H1 (cell line): Measurements from ENCODE around the gene CCDC141. TPM values are rescaled to one million over a fixed set of nuclear protein-coding genes. Genes with fewer than 3 reads are reported as not detected.

Experiments used
- CTCF ChIA-PET: fragments of 300-600 bp; sonication (Branson Sonifier 250); formaldehyde crosslinking; loops from one replicate; lab custom pipeline; 2021; ENCODE audit not compliant: partially characterized antibody; lab: Charles Lee
- POLR2A ChIA-PET: fragments of 300-600 bp; sonication (Branson Sonifier 250); formaldehyde crosslinking; loops from one replicate; lab custom pipeline; 2021; ENCODE audit warnings: inconsistent platforms; ENCODE audit not compliant: partially characterized antibody; lab: Charles Lee
- DNase-seq, 2 experiments: peaks; one replicate each; pipeline versions ENCODE4 v3.0.0 to v3.0.0-alpha.2; 2010 to 2022; ENCODE audit warnings: low spot score in 2 of 2, low read depth in 1 of 2, mixed read lengths in 1 of 2
- FAIRE-seq: peaks from 2 replicates; lab custom pipeline; 2011; peaks lifted over from hg19 to GRCh38; lab: Jason Lieb, UNC
- H2AFZ ChIP-seq: 2 replicates; pipeline ENCODE4 v1.8.1; 2012; ENCODE audit warnings: low read length, inconsistent platforms
- H2AK5ac ChIP-seq: 2 replicates; pipeline ENCODE4 v1.6.1; 2013; ENCODE audit warnings: low read depth, low read length
- H2BK120ac ChIP-seq: replicated peaks from 2 replicates; pipeline ENCODE3; 2013; ENCODE audit warnings: low read depth, low read length, inconsistent platforms
- H2BK12ac ChIP-seq: 2 replicates; pipeline ENCODE4 v1.6.1; 2013; ENCODE audit warnings: low read depth, low read length
- H2BK15ac ChIP-seq: 2 replicates; pipeline ENCODE4 v1.6.1; 2013; ENCODE audit warnings: low read length
- H2BK20ac ChIP-seq: 2 replicates; pipeline ENCODE4 v1.6.1; 2013; ENCODE audit warnings: low read length
- H2BK5ac ChIP-seq: 2 replicates; pipeline ENCODE4 v1.6.1; 2013; ENCODE audit warnings: low read depth, low read length
- H3K14ac ChIP-seq: 2 replicates; pipeline ENCODE4 v1.6.1; 2013; ENCODE audit warnings: inconsistent platforms; ENCODE audit not compliant: insufficient read length
- H3K18ac ChIP-seq: 2 replicates; pipeline ENCODE4 v1.6.1; 2013; ENCODE audit warnings: low read length; ENCODE audit errors: extremely low read depth
- H3K23ac ChIP-seq: 2 replicates; pipeline ENCODE4 v1.6.1; 2013; ENCODE audit warnings: inconsistent platforms; ENCODE audit not compliant: insufficient read length
- H3K23me2 ChIP-seq: 2 replicates; pipeline ENCODE4 v1.6.1; 2013; ENCODE audit warnings: low read depth, low read length
- H3K27ac ChIP-seq: 2 replicates; pipeline ENCODE4 v1.6.1; 2011; ENCODE audit warnings: low read depth, low read length, inconsistent platforms
- H3K27me3 ChIP-seq, 4 experiments: replicated peaks in 1 of 4; 1 replicate in 1 of 4; 2 replicates in 3 of 4; pipeline versions ENCODE4 v1.6.1 to v1.8.1; 2011 to 2013; ENCODE audit warnings: low read length in 3 of 4, mild to moderate bottlenecking in 3 of 4, inconsistent platforms in 2 of 4, mixed read lengths in 2 of 4, moderate library complexity in 1 of 4; ENCODE audit not compliant: control insufficient read depth in 3 of 4, insufficient read depth in 3 of 4; ENCODE audit errors: extremely low read depth in 1 of 4
- H3K36me3 ChIP-seq, 4 experiments: 2 replicates each; pipeline versions ENCODE4 v1.6.1 to v1.8.1; 2011 to 2013; ENCODE audit warnings: mild to moderate bottlenecking in 4 of 4, low read length in 3 of 4, moderate library complexity in 2 of 4, control low read depth in 1 of 4, inconsistent platforms in 1 of 4; ENCODE audit not compliant: insufficient read depth in 4 of 4, control insufficient read depth in 2 of 4
- H3K4ac ChIP-seq: replicated peaks from 2 replicates; pipeline ENCODE3; 2013; ENCODE audit warnings: low read length, low read depth, mixed read lengths, inconsistent platforms; ENCODE audit not compliant: insufficient read length
- H3K4me1 ChIP-seq, 4 experiments: replicated peaks in 1 of 4; 1 replicate in 1 of 4; 2 replicates in 3 of 4; pipeline versions ENCODE4 v1.6.1 to v1.8.1; 2011 to 2013; ENCODE audit warnings: low read length in 3 of 4, inconsistent platforms in 2 of 4, mixed read lengths in 1 of 4; ENCODE audit not compliant: insufficient read depth in 4 of 4, control insufficient read depth in 3 of 4
- H3K4me2 ChIP-seq, 2 experiments: 2 replicates each; pipeline versions ENCODE4 v1.6.1 to v1.8.1; 2011 to 2013; ENCODE audit warnings: low read depth in 2 of 2, low read length in 2 of 2, control low read depth in 1 of 2, inconsistent platforms in 1 of 2, mild to moderate bottlenecking in 1 of 2; ENCODE audit not compliant: insufficient read depth in 1 of 2
- H3K4me3 ChIP-seq, 4 experiments: fragments of 200-600, 300-600 bp in 1 of 4; sonication (generic), shearing (Covaris generic), sonication (Bioruptor Twin) in 1 of 4; 2 replicates each; pipeline versions ENCODE4 v1.5.1 to v1.8.1; 2011 to 2016; ENCODE audit warnings: low read length in 4 of 4, low read depth in 3 of 4, control low read depth in 2 of 4, inconsistent platforms in 2 of 4, mild to moderate bottlenecking in 2 of 4, mixed read lengths in 1 of 4, moderate library complexity in 1 of 4; ENCODE audit not compliant: insufficient read depth in 2 of 4; ENCODE audit errors: extremely low read depth in 1 of 4
- H3K56ac ChIP-seq: replicated peaks from 2 replicates; pipeline ENCODE3; 2013; ENCODE audit warnings: low read depth, mild to moderate bottlenecking, mixed read lengths, low read length, inconsistent platforms; ENCODE audit not compliant: insufficient read length
- H3K79me1 ChIP-seq: 2 replicates; pipeline ENCODE4 v1.6.1; 2013; ENCODE audit warnings: low read depth, low read length, control low read depth
- H3K79me2 ChIP-seq, 2 experiments: 2 replicates each; pipeline versions ENCODE4 v1.6.1 to v1.8.1; 2012 to 2013; ENCODE audit warnings: low read length in 2 of 2, mild to moderate bottlenecking in 2 of 2, inconsistent platforms in 1 of 2; ENCODE audit not compliant: insufficient read depth in 2 of 2, control insufficient read depth in 1 of 2
- H3K9ac ChIP-seq, 4 experiments: replicated peaks in 1 of 4; 1 replicate in 1 of 4; 2 replicates in 3 of 4; pipeline versions ENCODE4 v1.6.1 to v1.8.1; 2011 to 2013; ENCODE audit warnings: low read depth in 3 of 4, low read length in 3 of 4, control low read depth in 2 of 4, mild to moderate bottlenecking in 2 of 4, moderate library complexity in 2 of 4, inconsistent platforms in 1 of 4; ENCODE audit errors: extremely low read depth in 1 of 4
- H3K9me3 ChIP-seq, 2 experiments: 2 replicates each; pipeline versions ENCODE4 v1.6.1 to v1.8.1; 2012 to 2013; ENCODE audit warnings: mild to moderate bottlenecking in 2 of 2, moderate library complexity in 2 of 2, control low read depth in 1 of 2, inconsistent platforms in 1 of 2, low read depth in 1 of 2, low read length in 1 of 2, mixed read lengths in 1 of 2; ENCODE audit not compliant: insufficient read depth in 2 of 2
- H4K20me1 ChIP-seq, 2 experiments: replicated peaks in 1 of 2; 2 replicates each; pipeline versions ENCODE3 to v1.8.1; 2011 to 2013; ENCODE audit warnings: inconsistent platforms in 2 of 2, low read length in 2 of 2, mild to moderate bottlenecking in 1 of 2; ENCODE audit not compliant: insufficient read depth in 2 of 2, control insufficient read depth in 1 of 2
- H4K5ac ChIP-seq: 2 replicates; pipeline ENCODE4 v1.6.1; 2013; ENCODE audit warnings: low read length, low read depth, mixed read lengths, inconsistent platforms; ENCODE audit not compliant: insufficient read length
- H4K8ac ChIP-seq: 2 replicates; pipeline ENCODE4 v1.8.0; 2013; ENCODE audit warnings: mild to moderate bottlenecking, moderate library complexity, low read length, inconsistent platforms; ENCODE audit not compliant: insufficient read depth; ENCODE audit errors: extremely low read depth
- H4K91ac ChIP-seq: replicated peaks from 2 replicates; pipeline ENCODE3; 2013; ENCODE audit warnings: low read length, mixed read lengths, inconsistent platforms; ENCODE audit not compliant: insufficient read length
- ASH2L ChIP-seq: fragments of 200-600, 300-600 bp; sonication (generic); IDR thresholded peaks from one replicate; pipeline ENCODE4 v1.7.1; 2017; ENCODE audit warnings: low read length
- EGR1 ChIP-seq: IDR thresholded peaks from 2 replicates; pipeline ENCODE4 v1.6.1; 2011; ENCODE audit warnings: low read depth, low read length, borderline replicate concordance
- RFX5 ChIP-seq: IDR thresholded peaks from 2 replicates; pipeline ENCODE4 v1.6.1; 2011; ENCODE audit warnings: low read depth, low read length, improper control_type of control experiment, borderline replicate concordance
- SIN3A ChIP-seq, 2 experiments: IDR thresholded peaks in 1 of 2; conservative IDR thresholded peaks in 1 of 2; 2 replicates each; pipeline ENCODE4 v1.6.1; 2011 to 2012; ENCODE audit warnings: low read length in 2 of 2, improper control_type of control experiment in 1 of 2, low read depth in 1 of 2, mild to moderate bottlenecking in 1 of 2
- SIX5 ChIP-seq: IDR thresholded peaks from 2 replicates; pipeline ENCODE4 v1.6.1; 2011; ENCODE audit warnings: mild to moderate bottlenecking, low read depth, low read length
- SRF ChIP-seq: IDR thresholded peaks from 2 replicates; pipeline ENCODE4 v1.6.1; 2011; ENCODE audit warnings: mild to moderate bottlenecking, low read depth, low read length, moderate library complexity
- TAF1 ChIP-seq: IDR thresholded peaks from 2 replicates; pipeline ENCODE4 v1.6.1; 2011; ENCODE audit warnings: mild to moderate bottlenecking, low read depth, low read length
- TCF12 ChIP-seq: IDR thresholded peaks from 2 replicates; pipeline ENCODE4 v1.6.1; 2011; ENCODE audit warnings: low read depth, mild to moderate bottlenecking, low read length
- TEAD4 ChIP-seq: IDR thresholded peaks from 2 replicates; pipeline ENCODE4 v1.6.1; 2012; ENCODE audit warnings: low read depth, low read length, inconsistent platforms, mixed read lengths
- YY1 ChIP-seq: IDR thresholded peaks from 2 replicates; pipeline ENCODE4 v1.6.1; 2011; ENCODE audit warnings: low read depth, mild to moderate bottlenecking, low read length
- WGBS, 2 experiments: shearing (Covaris generic) in 1 of 2; methylation state at CpG; one replicate each; pipeline versions ENCODE4 v1.1.6 to v1.1.7; 2013 to 2015; ENCODE audit warnings: low lambda C conversion rate in 2 of 2, mixed read lengths in 2 of 2, inconsistent platforms in 1 of 2, low coverage in 1 of 2, missing lambda C conversion rate in 1 of 2; ENCODE audit not compliant: insufficient replicate concordance in 2 of 2, insufficient coverage in 1 of 2, insufficient read length in 1 of 2; ENCODE audit errors: extremely low coverage in 1 of 2, missing lambda C conversion rate in 1 of 2; 5-methylcytosine and 5-hydroxymethylcytosine counted together
- polyA plus RNA-seq, 7 experiments: library from polyadenylated mRNA; depleted of rRNA in 3 of 7; stranded (reverse) in 5 of 7; unstranded in 2 of 7; fragments of >200 nt in 5 of 7; fragments of 200-250 nt in 2 of 7; gene quantifications; 1 replicate in 5 of 7; 2 replicates in 1 of 7; 4 replicates in 1 of 7; pipeline versions ENCODE4 v1.2.1 to v1.2.3, GENCODE V29; 2011 to 2013; ENCODE audit warnings: missing spikeins in 2 of 7, mixed read lengths in 2 of 7
- total RNA-seq: library from RNA; stranded (reverse); fragmentation: NEBNext Ultra II Directional; extraction: Animal tissue kit (Norgen Biotek cat#: 25700); gene quantifications from 2 replicates; pipeline ENCODE4 v1.2.1, GENCODE V29; 2021
- TF ChIP-seq, protein P1 (sequence below): IDR thresholded peaks from 2 replicates; pipeline ENCODE4 v1.6.1; 2012; ENCODE audit warnings: inconsistent platforms
- TF ChIP-seq, protein P2 (sequence below), 3 experiments: IDR thresholded peaks; 1 replicate in 2 of 3; 2 replicates in 1 of 3; pipeline versions ENCODE4 v1.5.1 to v1.6.1; 2011; ENCODE audit warnings: low read length in 3 of 3, mild to moderate bottlenecking in 3 of 3, inconsistent platforms in 2 of 3, low read depth in 1 of 3, moderate library complexity in 1 of 3; ENCODE audit not compliant: insufficient read depth in 1 of 3; ENCODE audit errors: control extremely low read depth in 1 of 3

Gene CCDC141
- total and polyA plus RNA-seq, 2 of the 8 experiments (the other 6 are each of a cell fraction or from before 2014, with no cell fraction given) = 0.56 to 21.6 TPM

GRCh38 chr2:179072527-179072926 lies 22.6 kb upstream of the CCDC141 start:
- Histone ChIP-seq H2BK5ac (no peak overlapping the region), H3K23me2 (0 out of 2 replicates have a peak, but pooled peaks cover 2% of the 10 kb centered on the region), H3K23ac (no peak overlapping the region), H2BK12ac (no peak overlapping the region), H3K79me1 (no peaks in the 10 kb centered on the region), H4K5ac (no peak overlapping the region), H3K79me2 (no peaks in the 10 kb centered on the region), H3K14ac (no peak overlapping the region), H3K4me3 (no peak overlapping the region), H3K4me2 (no peak overlapping the region), H3K27me3 (no peaks in the 10 kb centered on the region), H2BK20ac (no peak overlapping the region), H2AFZ (no peak overlapping the region), H2AK5ac (no peak overlapping the region), H2BK120ac (no peak overlapping the region), H3K4me1 (no peaks in the 10 kb centered on the region), H3K4ac (no peak overlapping the region), H3K56ac (no peak overlapping the region), H3K27ac (no peak overlapping the region), H4K8ac (no peak overlapping the region), H2BK15ac (no peak overlapping the region), H3K18ac (no peak overlapping the region), H4K20me1 (no peaks in the 10 kb centered on the region), H3K9me3 (peaks cover 0 to under 1% of the 10 kb centered on the region in 2 experiments; a peak in 1 of 4 replicates), H3K36me3 (no peaks in the 10 kb centered on the region), H4K91ac (no peak overlapping the region), H3K9ac (no peak overlapping the region)
- CTCF ChIA-PET = no interaction called here
- WGBS, 2 experiments = 93% methylated on average over 3 of the region's 3 CpGs; no CpG with 5 or more reads in 1 of the 2 experiments
- DNase-seq (no peak), FAIRE-seq (no peak)
- POLR2A ChIA-PET = no interaction called here
- TF ChIP-seq EGR1 (no peak), TEAD4 (no peak), SIN3A (conservative IDR thresholded peaks at IDR 0.05 in 1 of 2, IDR thresholded peaks at IDR 0.05 in 1 of 2; ENCODE audit: low read depth in 1 of 2, low read length in 2 of 2) (no peak), RFX5 (no peak), TCF12 (no peak), SIX5 (no peak), TAF1 (no peak), YY1 (no peak), ASH2L (no peak), SRF (no peak)
- TF ChIP-seq, protein P1, sequence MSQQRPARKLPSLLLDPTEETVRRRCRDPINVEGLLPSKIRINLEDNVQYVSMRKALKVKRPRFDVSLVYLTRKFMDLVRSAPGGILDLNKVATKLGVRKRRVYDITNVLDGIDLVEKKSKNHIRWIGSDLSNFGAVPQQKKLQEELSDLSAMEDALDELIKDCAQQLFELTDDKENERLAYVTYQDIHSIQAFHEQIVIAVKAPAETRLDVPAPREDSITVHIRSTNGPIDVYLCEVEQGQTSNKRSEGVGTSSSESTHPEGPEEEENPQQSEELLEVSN = no peak
- TF ChIP-seq, protein P2, sequence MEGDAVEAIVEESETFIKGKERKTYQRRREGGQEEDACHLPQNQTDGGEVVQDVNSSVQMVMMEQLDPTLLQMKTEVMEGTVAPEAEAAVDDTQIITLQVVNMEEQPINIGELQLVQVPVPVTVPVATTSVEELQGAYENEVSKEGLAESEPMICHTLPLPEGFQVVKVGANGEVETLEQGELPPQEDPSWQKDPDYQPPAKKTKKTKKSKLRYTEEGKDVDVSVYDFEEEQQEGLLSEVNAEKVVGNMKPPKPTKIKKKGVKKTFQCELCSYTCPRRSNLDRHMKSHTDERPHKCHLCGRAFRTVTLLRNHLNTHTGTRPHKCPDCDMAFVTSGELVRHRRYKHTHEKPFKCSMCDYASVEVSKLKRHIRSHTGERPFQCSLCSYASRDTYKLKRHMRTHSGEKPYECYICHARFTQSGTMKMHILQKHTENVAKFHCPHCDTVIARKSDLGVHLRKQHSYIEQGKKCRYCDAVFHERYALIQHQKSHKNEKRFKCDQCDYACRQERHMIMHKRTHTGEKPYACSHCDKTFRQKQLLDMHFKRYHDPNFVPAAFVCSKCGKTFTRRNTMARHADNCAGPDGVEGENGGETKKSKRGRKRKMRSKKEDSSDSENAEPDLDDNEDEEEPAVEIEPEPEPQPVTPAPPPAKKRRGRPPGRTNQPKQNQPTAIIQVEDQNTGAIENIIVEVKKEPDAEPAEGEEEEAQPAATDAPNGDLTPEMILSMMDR (IDR thresholded peaks at IDR 0.05; ENCODE audit: control extremely low read depth in 1 of 3, insufficient read depth in 1 of 3, low read depth in 1 of 3, low read length in 3 of 3) = no peak
